Neural crest cell (in vitro differentiated cells): ENCODE measurements around the gene SLC17A7. TPM values are rescaled to one million over a fixed set of nuclear protein-coding genes. Genes with fewer than 3 reads are reported as not detected.

Source experiments
- DNase-seq: peaks from one replicate; pipeline ENCODE4 v3.0.0; 2021; ENCODE audit warnings: low read depth, mixed read lengths, low spot score
- H3K27ac Mint-ChIP-seq: one replicate; pipeline ENCODE4 v1.8.0; 2021; ENCODE audit warnings: mild to moderate bottlenecking, mixed read lengths; ENCODE audit not compliant: unreplicated experiment
- H3K27me3 Mint-ChIP-seq: 2 replicates; pipeline ENCODE4 v1.8.0; 2021; ENCODE audit warnings: low read depth, mild to moderate bottlenecking, mixed read lengths
- H3K36me3 Mint-ChIP-seq: 2 replicates; pipeline ENCODE4 v1.8.0; 2021; ENCODE audit warnings: low read depth, mild to moderate bottlenecking, mixed read lengths
- H3K4me1 Mint-ChIP-seq: 2 replicates; pipeline ENCODE4 v1.8.0; 2021; ENCODE audit warnings: mixed read lengths
- H3K4me3 Mint-ChIP-seq: one replicate; pipeline ENCODE4 v1.8.0; 2021; ENCODE audit warnings: mild to moderate bottlenecking, mixed read lengths
- H3K9me3 Mint-ChIP-seq: 2 replicates; pipeline ENCODE4 v1.8.0; 2021; ENCODE audit warnings: mixed read lengths
- CTCF ChIP-seq: fragments of 200-600 bp; sonication (generic); conservative IDR thresholded peaks from 2 replicates; pipeline ENCODE4 v1.5.0; 2021; ENCODE audit warnings: antibody characterized with exemption, mild to moderate bottlenecking
- total RNA-seq: library from RNA; stranded (reverse); gene quantifications from 2 replicates; pipeline ENCODE4 v1.2.1, GENCODE V29; 2021

Gene SLC17A7
- total RNA-seq, 1 donor from 2014 or later = 0.23 TPM

DNA sequence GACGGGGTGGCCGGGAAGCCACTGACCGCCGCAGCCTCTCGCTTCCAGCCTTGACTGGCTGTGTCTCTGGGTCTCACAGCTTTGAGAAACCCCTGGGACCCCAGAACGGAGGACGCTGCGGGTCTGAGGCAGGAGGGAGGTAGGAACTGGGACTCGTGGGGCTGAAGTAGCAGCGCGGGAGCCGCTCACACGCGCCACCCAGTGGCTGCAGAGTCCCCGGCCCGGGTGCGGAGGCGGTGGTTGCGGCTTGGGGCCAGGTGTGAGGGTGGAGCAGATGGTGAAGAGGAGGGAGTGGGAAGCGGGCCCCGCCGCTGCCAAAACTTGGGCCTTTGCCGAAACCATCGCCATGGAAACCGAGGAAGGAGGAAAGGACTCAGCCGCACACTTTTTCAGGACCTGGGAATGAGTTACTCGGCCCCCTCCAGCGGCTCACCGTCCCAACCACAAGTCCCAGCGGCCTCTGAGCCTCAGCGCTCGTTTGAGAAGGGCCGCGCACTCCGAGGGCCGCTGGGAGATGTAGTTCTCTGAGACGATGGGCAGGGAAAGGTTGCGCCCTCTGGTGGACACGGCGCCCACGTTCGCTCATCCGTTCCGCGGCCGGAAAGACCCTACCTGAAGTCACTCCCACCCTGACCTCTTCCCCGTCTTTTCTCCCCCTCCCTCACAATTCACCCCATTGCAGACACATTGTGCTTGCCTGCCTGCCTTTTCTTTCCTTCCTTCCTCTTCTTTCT is 2.2 kb upstream of the SLC17A7 start:
- H3K27ac Mint-ChIP-seq = no peak overlapping the region
- peaks cover 55% of the 10 kb centered on the region for H3K27me3 Mint-ChIP-seq
- H3K4me3 Mint-ChIP-seq = peak overlapping the region; percentile 86
- peaks cover 19% of the 10 kb centered on the region for H3K4me1 Mint-ChIP-seq
- no peaks in the 10 kb centered on the region for H3K36me3 Mint-ChIP-seq
- peak; percentile 87 for TF ChIP-seq CTCF
- no peaks in the 10 kb centered on the region for H3K9me3 Mint-ChIP-seq
- peak; percentile 96 for DNase-seq

DNA sequence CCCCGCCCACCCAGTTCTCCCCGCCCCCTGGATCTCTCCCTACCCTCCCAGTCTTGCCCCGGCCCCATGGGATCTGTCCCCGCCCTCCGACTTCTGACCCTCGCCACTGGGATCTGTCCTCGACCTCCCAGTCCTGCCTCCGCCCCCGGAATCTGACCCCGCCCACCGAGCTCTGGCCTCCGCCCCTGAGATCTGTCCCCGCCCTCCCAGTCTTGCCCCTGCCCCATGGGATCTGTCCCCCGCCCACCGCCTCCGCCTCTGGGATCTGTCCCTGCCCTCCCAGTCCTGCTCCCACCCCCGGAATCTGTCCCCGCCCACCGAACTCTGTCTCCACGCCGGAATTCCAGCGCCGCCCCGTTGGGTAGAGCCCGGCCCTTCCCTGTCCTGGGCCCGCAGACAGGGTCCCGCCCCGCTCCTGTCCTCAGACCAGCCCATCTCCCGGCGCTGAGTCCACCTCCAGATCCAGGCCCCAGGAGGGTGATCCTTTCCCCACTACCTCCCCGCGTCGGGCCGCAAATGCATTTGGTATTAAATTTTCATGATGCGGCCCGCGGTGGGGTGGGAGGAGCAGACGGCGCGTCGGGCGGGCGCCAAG is 1.5 kb upstream of the SLC17A7 start:
- Mint-ChIP-seq H3K4me3 (peak overlapping the region; percentile 86), H3K27me3 (peaks cover 62% of the 10 kb centered on the region), H3K9me3 (no peaks in the 10 kb centered on the region), H3K36me3 (no peaks in the 10 kb centered on the region), H3K27ac (no peak overlapping the region), H3K4me1 (peaks cover 19% of the 10 kb centered on the region)
- TF ChIP-seq CTCF = no peak
- peak; percentile 72 for DNase-seq

GRCh38 chr19:49442354-49442753 is 1.0 kb upstream of the SLC17A7 start:
- DNase-seq = no peak
- Mint-ChIP-seq H3K27ac (no peak overlapping the region), H3K9me3 (no peaks in the 10 kb centered on the region), H3K27me3 (peaks cover 67% of the 10 kb centered on the region), H3K36me3 (no peaks in the 10 kb centered on the region), H3K4me1 (peaks cover 19% of the 10 kb centered on the region), H3K4me3 (peak overlapping the region; percentile 86)
- no peak for TF ChIP-seq CTCF

- H3K4me3 Mint-ChIP-seq = peak overlapping the region; percentile 86
- DNase-seq = no peak
- H3K27ac Mint-ChIP-seq = no peak overlapping the region
- peaks cover 19% of the 10 kb centered on the region for H3K4me1 Mint-ChIP-seq
- TF ChIP-seq CTCF = no peak
- no peaks in the 10 kb centered on the region for H3K36me3 Mint-ChIP-seq
- H3K9me3 Mint-ChIP-seq = no peaks in the 10 kb centered on the region
- peaks cover 71% of the 10 kb centered on the region for H3K27me3 Mint-ChIP-seq
Measured at GRCh38 chr19:49441960-49442350, 628 bp upstream of the SLC17A7 start.

DNA sequence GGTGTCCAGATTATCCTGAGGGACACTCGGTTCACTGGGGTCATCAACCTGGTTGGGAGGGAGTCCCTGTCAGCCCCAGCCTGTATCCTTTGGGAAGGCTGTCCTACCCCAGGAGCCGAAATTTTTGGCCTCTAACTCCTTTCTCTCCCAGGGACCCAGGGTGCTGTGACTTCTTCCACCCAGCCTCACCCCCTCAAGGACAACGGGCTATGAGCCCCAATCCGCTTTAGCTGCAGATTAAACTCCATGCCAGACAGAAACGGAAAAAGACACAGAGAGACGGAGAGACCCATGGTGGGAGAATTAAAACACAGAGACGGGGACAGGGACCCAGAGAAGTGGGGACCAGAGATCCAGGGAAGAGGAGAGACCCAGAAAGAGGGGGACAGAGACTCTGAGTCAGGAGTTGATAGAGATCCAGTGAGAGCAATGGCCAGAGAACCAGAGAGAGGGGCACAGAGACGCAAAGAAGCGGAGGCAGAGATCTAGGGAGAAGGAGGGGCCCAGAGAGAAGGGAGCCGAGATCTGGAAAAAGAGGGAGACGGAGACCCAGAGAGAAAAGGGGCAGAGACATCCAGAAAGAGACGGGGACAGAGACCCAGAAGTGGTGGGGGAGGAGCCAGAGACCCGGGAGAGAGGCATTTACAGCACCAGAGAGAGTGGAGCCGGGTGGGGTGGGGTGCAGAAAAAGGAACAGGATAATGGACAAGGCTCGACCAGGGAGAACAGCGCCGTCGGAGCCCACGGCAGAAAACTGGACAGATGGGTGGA is 703 bp downstream of the SLC17A7 start:
- peak overlapping the region; percentile 60 for H3K4me3 Mint-ChIP-seq
- H3K27ac Mint-ChIP-seq = no peak overlapping the region
- H3K36me3 Mint-ChIP-seq = no peaks in the 10 kb centered on the region
- no peak for TF ChIP-seq CTCF
- H3K4me1 Mint-ChIP-seq = peaks cover 19% of the 10 kb centered on the region
- H3K9me3 Mint-ChIP-seq = no peaks in the 10 kb centered on the region
- peaks cover 84% of the 10 kb centered on the region for H3K27me3 Mint-ChIP-seq
- no peak for DNase-seq
